Activated T-helper 2 cell treated with anti-CD3 and anti-CD28 coated beads, Interferon-gamma antibody, Interleukin-2, Interleukin-4, amounts not matched to agents 10 μg/mL and 5 μg/mL and 100 μg/mL, durations not matched to agents 14 hours and 24 hours and 36 hours (primary cell): ENCODE data around the gene GPATCH1. TPM values are rescaled to one million over a fixed set of nuclear protein-coding genes. Genes with fewer than 3 reads are reported as not detected.
A peak's percentile ranks its signal among the peaks of the same experiment; 100 is the strongest.
"Not testable (repeated sequence)": the region's sequence is repeated elsewhere in the genome, so short reads cannot be mapped to it uniquely, and the experiment has no call there.

Experiments
- DNase-seq: peaks from one replicate; pipeline ENCODE4 v3.0.0; 2021; ENCODE audit warnings: low spot score
- H3K27ac Mint-ChIP-seq: one replicate; pipeline ENCODE4 v1.8.0; 2021; ENCODE audit warnings: mixed read lengths
- H3K27me3 Mint-ChIP-seq: one replicate; pipeline ENCODE4 v1.8.0; 2021; ENCODE audit warnings: low read depth, mixed read lengths
- H3K36me3 Mint-ChIP-seq: one replicate; pipeline ENCODE4 v1.8.0; 2021; ENCODE audit warnings: low read depth, mixed read lengths
- H3K4me1 Mint-ChIP-seq: one replicate; pipeline ENCODE4 v1.8.0; 2021; ENCODE audit warnings: low read depth, mixed read lengths
- H3K4me3 Mint-ChIP-seq: one replicate; pipeline ENCODE4 v1.8.0; 2021; ENCODE audit warnings: low read depth, mild to moderate bottlenecking, moderate library complexity, mixed read lengths
- H3K9me3 Mint-ChIP-seq: one replicate; pipeline ENCODE4 v1.8.0; 2021; ENCODE audit warnings: mixed read lengths
- intact Hi-C: fragments of 100-400 bp; cut with micrococcal nuclease; formaldehyde crosslinking; loops from one replicate; pipeline ENCODE4 v1.15.1; 2023
- total RNA-seq: library from RNA; stranded (reverse); gene quantifications from 2 replicates; pipeline ENCODE4 v1.2.3, GENCODE V29; 2022

Gene GPATCH1
- total RNA-seq, 1 donor from 2014 or later = 13.1 TPM

DNA sequence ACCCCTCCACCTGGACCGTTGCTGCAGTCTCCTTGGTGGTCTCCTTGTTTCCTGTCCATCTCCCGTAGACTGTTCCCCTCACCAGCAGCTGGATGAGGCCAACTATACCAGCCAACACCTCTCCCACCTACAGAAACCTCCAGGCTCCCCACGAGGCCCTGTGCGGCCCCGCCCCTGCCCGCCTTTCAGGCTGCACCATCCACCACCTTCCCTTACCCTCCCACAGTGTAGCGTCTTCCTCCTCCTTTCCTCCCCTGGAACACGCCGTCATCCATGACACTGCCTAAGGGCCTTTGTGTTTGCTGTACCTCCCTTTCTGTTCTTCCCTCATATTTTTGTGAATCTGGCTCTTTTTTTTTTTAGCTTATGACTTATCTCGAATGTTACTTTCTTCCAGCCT, 27.2 kb downstream of the GPATCH1 start:
- peaks cover 44% of the 10 kb centered on the region for H3K36me3 Mint-ChIP-seq
- intact Hi-C loops = no loop called here
- H3K9me3 Mint-ChIP-seq = no peaks in the 10 kb centered on the region
- DNase-seq = no peak
- no peak overlapping the region for H3K4me3 Mint-ChIP-seq
- H3K27me3 Mint-ChIP-seq = no peaks in the 10 kb centered on the region
- H3K4me1 Mint-ChIP-seq = no peaks in the 10 kb centered on the region
- no peak overlapping the region for H3K27ac Mint-ChIP-seq

DNA sequence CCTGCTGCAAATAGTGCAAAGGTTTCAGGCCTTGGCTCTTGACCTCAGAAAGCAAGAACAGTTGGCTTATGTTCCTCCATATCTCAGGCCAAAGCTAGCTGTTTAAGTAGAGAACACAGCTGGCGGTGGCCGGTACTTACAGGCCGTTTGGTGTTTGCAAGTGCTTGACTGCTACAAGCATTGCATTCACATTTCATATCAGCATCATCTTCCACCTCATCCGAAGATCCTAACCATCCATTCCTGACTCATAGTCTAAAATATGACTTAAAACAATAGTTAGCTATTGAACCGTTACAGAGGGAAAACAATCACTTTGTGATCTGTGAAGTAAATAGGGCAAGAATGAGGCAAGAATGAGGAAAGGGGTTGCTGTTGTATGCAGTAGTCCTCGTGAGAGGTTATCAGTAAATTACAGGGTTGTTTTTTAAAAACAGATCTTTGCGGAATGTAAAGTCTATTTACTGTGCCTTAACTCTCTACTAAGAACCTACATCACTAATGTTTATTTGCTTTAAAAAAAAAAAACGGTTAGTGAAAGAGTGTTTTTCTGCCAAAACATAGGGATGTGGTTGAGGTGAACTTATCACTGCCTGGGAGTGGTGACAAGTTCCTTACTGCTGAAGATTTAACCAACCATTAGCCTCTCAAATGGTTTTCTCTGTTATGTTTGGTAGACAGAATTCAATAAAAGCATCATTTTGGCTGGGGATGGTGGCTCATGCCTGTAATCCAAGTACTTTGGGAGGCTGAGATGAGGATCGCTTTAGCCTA, 29.3 kb downstream of the GPATCH1 start:
- no peak overlapping the region for H3K27ac Mint-ChIP-seq
- no peak for DNase-seq
- no peaks in the 10 kb centered on the region for H3K4me1 Mint-ChIP-seq
- no peaks in the 10 kb centered on the region for H3K9me3 Mint-ChIP-seq
- H3K4me3 Mint-ChIP-seq = no peak overlapping the region
- peaks cover 38% of the 10 kb centered on the region for H3K36me3 Mint-ChIP-seq
- intact Hi-C loops = no loop called here
- no peaks in the 10 kb centered on the region for H3K27me3 Mint-ChIP-seq

DNA sequence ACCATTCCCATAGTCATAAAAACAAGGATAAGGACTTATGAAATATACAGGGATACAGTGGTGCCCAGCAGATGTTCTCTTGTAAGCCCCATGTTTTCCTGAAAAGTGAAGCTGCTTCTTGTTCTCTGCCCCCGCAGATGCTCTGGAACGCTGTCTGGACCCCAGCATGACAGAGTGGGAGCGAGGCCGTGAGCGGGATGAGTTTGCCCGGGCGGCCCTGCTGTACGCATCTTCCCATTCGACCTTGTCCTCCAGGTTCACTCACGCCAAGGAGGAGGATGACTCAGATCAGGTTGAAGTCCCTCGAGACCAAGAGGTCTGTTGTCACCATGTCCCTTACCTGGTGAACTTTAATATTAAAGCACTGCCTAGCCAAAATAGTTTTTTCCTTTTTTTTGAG, 30.6 kb downstream of the GPATCH1 start:
- Mint-ChIP-seq H3K4me1 (no peaks in the 10 kb centered on the region), H3K27me3 (no peaks in the 10 kb centered on the region), H3K4me3 (no peak overlapping the region), H3K36me3 (peaks cover 43% of the 10 kb centered on the region), H3K27ac (no peak overlapping the region), H3K9me3 (no peaks in the 10 kb centered on the region)
- no peak for DNase-seq
- intact Hi-C loops = no loop called here

DNA sequence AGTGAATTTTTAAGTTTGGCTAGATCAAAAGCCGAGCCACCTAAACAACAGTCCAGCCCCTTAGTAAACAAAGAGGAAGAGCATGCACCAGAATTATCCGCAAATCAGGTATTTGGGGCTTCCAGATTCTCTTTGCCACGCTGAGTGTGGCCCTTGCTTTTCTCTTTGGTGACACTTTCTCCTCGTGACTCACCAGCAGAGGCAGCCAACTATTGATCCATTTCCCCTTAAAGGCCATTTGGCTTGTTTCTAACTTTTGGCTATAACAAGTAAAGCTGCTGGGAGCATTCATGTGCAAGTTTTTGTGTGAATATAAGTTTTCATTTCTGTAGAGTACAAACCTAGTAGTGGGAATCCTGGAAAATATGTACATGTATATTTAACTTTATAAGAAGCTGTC, 33.3 kb downstream of the GPATCH1 start:
- no peaks in the 10 kb centered on the region for H3K9me3 Mint-ChIP-seq
- DNase-seq = no peak
- no peaks in the 10 kb centered on the region for H3K27me3 Mint-ChIP-seq
- H3K4me3 Mint-ChIP-seq = no peak overlapping the region
- H3K36me3 Mint-ChIP-seq = peaks cover 49% of the 10 kb centered on the region
- no peak overlapping the region for H3K27ac Mint-ChIP-seq
- intact Hi-C loops = no loop called here
- H3K4me1 Mint-ChIP-seq = no peaks in the 10 kb centered on the region

DNA sequence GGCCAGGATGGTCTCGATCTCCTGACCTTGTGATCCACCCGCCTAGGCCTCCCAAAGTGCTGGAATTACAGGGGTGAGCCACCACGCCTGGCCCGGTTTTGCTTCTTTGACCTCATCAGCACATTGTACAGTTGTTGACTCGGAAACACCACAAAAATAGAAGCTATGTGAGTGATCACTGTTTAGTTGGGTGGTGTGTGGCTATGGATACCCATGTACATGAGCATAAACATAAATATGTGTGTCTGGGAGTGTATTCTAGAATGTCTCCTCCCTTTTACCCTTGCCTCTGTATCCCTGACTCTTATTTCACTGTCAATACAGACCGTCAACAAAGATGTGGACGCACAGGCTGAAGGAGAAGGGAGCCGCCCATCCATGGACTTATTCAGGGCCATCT, 36.5 kb downstream of the GPATCH1 start:
- H3K27ac Mint-ChIP-seq = no peak overlapping the region
- no peak for DNase-seq
- H3K36me3 Mint-ChIP-seq = peaks cover 32% of the 10 kb centered on the region
- no peaks in the 10 kb centered on the region for H3K27me3 Mint-ChIP-seq
- no peaks in the 10 kb centered on the region for H3K4me1 Mint-ChIP-seq
- intact Hi-C loops = no loop called here
- no peak overlapping the region for H3K4me3 Mint-ChIP-seq
- no peaks in the 10 kb centered on the region for H3K9me3 Mint-ChIP-seq

DNA sequence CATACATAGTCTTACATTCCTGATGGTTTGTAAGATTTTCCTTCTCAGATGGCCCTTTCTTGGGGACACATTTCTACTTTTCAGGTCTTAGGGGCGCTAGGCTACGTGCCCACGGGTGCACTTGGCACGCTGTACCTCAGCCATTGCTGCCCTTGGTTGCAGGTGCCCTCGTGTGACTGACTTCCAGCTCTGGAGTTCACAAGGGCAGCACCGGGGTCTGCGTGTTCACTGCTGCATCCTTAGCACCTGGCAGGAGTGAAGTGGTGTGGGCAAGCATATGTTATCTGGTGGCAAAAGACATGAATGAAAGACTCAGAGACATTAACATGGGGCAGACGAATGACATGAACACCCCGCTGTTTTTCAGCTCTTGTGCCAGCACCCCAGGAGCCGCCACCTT, 37.7 kb downstream of the GPATCH1 start:
- Mint-ChIP-seq H3K9me3 (no peaks in the 10 kb centered on the region), H3K36me3 (peaks cover 28% of the 10 kb centered on the region), H3K4me1 (no peaks in the 10 kb centered on the region)

DNA sequence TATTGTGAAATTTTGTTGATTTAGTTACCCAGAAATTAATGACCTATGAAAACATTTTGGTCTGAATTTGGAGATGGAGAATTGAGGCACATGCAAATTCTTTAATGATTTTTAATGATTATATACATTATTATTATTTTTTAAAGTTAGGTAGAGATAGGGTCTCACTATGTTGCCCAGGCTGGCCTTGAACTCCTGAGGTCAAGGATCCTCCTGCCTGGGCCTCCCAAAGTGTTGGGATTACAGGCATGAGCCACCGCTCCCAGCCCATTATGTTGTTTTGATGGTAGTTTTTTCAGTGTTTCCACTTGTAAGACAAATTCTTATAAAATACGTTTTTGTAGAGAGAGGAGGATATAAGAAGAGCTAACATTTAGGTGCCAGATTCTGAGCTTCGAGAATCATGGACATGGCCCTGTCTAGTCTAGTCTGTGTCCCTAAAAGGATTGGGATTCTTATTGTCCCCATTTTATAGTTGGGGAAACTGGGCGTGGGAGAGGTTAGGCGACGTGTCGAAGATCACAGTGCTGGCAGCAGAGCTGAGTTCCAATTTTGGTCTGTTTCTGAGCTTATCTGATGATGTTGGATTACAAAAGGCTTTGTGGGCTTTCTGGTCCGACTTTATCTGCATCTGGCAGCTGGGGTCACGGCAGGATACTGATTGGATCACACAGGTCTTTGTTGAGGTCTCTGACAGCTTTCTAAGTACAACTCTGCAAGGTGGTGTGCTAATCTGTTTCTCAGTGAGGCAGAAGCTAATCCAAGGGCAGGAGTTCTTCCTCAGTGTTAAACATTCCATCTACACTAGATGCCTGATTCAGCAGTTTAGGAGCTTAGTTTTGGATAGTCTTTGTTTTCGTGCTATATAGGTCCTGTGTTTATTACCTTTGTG, 43.5 kb downstream of the GPATCH1 start:
- DNase-seq = no peak
- H3K4me3 Mint-ChIP-seq = no peak overlapping the region
- H3K27me3 Mint-ChIP-seq = no peaks in the 10 kb centered on the region
- intact Hi-C loops = loop anchor here (5.0 kb wide), 1 partner anchor 432 kb away; the partner anchor contains the start of gene NUDT19
- H3K9me3 Mint-ChIP-seq = no peaks in the 10 kb centered on the region
- H3K27ac Mint-ChIP-seq = no peak overlapping the region
- peaks cover 11% of the 10 kb centered on the region for H3K4me1 Mint-ChIP-seq
- H3K36me3 Mint-ChIP-seq = peaks cover 24% of the 10 kb centered on the region

More for the DNA sequence above, 37.7 kb downstream of the GPATCH1 start:
- H3K4me3 Mint-ChIP-seq = no peak overlapping the region
- DNase-seq = no peak
- no peak overlapping the region for H3K27ac Mint-ChIP-seq
- intact Hi-C loops = loop anchor here (1.0 kb wide), 1 partner anchor 142 kb away; no protein-coding TSS in a partner anchor
- H3K27me3 Mint-ChIP-seq = no peaks in the 10 kb centered on the region

DNA sequence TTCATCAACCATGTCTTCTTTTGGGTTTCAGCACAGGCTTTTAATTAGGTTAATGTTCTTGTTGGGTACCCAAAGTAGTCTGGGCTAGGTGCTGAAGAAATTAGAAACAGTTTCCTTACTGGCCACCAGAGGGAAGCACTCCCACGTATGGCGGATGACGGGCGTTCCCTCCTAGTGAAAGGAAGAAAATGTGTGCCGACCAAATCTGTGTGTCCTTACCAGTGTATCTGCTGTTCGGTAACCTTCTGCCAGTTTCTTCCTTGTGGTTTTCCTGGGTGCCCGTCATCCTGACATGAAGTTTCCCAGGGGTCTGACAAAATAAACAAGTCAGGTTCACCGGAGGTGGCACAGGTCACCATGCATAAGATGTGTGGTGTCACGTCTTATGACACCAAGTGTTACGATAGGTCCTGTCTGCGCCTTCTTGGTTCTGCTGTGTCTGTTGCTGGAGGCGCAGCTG, 45.0 kb downstream of the GPATCH1 start:
- Mint-ChIP-seq H3K4me1 (peaks cover 11% of the 10 kb centered on the region), H3K27me3 (no peaks in the 10 kb centered on the region), H3K9me3 (no peaks in the 10 kb centered on the region), H3K27ac (no peak overlapping the region), H3K4me3 (no peak overlapping the region), H3K36me3 (peaks cover 34% of the 10 kb centered on the region)
- DNase-seq = peak; percentile 31
- intact Hi-C loops = loop anchor here (5.0 kb wide), 1 partner anchor 434 kb away; the partner anchor contains the start of gene NUDT19

DNA sequence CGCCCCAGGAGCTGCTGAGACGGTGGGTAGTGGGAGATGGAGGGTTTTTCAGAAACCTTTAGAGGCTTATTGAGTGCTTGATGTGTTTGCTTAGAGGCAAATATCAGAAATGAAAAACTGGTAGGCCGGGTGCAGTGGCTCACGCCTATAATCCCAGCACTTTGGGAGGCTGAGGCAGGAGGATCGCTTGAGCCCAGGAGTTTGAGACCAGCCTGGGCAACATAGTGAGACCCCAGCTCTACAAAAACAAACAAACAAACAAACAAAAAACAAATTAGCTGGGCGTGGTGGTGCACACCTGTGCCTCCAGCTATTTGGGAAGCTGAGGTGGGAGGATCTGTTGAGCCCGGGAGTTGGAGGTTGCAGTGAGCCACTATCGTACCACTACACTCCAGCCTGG, 45.7 kb downstream of the GPATCH1 start:
- H3K36me3 Mint-ChIP-seq = peaks cover 31% of the 10 kb centered on the region
- H3K27ac Mint-ChIP-seq = not testable (repeated sequence)

DNA sequence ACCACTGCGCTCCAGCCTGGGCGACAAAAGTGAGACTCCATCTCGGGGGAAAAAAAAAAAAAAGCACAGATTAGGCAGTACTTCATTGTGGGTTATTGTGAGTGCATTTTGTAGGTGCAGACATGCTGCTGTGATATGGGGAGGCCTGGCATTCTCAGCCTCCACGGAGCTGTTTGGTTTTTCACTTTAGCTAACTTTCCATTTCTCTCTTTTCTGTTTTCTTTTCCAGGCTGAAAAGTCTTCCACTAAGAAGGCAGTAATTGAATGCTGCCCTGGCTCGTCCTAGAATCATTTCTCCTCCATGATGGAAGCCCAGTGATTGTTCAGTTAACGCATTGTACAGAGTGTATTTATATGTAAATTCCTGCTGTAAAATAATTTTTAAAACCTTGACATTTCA, 48.9 kb downstream of the GPATCH1 start:
- Mint-ChIP-seq H3K9me3 (no peaks in the 10 kb centered on the region), H3K27me3 (no peaks in the 10 kb centered on the region), H3K4me1 (peaks cover 5% of the 10 kb centered on the region), H3K27ac (no peak overlapping the region), H3K4me3 (no peak overlapping the region), H3K36me3 (peaks cover 28% of the 10 kb centered on the region)
- no peak for DNase-seq
- intact Hi-C loops = loop anchor here (5.0 kb wide), 1 partner anchor 438 kb away; the partner anchor contains the start of gene NUDT19

More for the DNA sequence above, 45.7 kb downstream of the GPATCH1 start:
- H3K9me3 Mint-ChIP-seq, H3K4me3 Mint-ChIP-seq, DNase-seq, H3K27me3 Mint-ChIP-seq: not testable (repeated sequence)
- peaks cover 11% of the 10 kb centered on the region for H3K4me1 Mint-ChIP-seq
- intact Hi-C loops = loop anchor here (5.0 kb wide), 1 partner anchor 434 kb away; the partner anchor contains the start of gene NUDT19

DNA sequence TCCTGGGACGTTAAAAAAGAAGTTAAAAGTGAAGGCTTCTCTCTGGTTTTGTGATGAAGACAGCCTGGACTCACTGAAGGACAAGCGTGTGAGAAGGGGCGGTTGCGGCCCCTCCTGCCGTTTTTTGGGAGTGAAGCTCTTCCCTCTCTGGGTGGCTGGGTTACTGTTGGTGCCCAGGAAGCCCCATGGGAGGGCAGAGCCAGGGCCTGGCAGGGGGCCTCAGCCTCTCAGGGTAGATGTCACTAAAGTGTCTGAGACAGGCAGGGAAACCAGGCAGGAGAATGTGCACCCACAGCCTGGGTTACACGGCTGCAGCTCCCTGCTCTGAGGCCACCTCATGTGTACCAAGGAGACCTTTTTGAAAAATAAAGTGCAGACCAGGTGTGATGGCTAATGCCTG, 49.5 kb downstream of the GPATCH1 start:
- intact Hi-C loops = no loop called here
- Mint-ChIP-seq H3K36me3 (peaks cover 26% of the 10 kb centered on the region), H3K4me3 (no peak overlapping the region), H3K27me3 (no peaks in the 10 kb centered on the region), H3K4me1 (peaks cover 7% of the 10 kb centered on the region), H3K9me3 (no peaks in the 10 kb centered on the region), H3K27ac (no peak overlapping the region)
- no peak for DNase-seq

DNA sequence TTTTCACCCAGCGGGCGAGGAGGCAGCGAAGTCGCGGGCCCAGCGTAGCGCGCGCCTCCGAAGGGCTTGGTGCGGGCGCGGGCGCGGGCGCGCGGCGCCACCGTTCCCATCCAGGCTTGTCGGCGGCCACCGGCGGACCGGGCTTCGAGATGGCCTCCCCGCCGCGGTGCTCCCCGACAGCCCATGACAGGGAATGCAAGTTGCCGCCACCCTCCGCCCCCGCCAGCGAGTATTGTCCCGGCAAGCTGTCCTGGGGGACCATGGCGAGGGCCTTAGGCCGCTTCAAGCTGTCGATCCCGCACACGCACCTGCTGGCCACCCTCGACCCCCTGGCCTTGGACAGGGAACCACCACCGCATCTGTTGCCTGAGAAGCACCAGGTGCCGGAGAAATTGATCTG, 51.0 kb downstream of the GPATCH1 start, which contains the start of gene WDR88:
Gene WDR88 (plus strand): TSS at position 94 of the 400 bp plus-strand sequence. CDS start 56 bp downstream, at position 150.
- Mint-ChIP-seq H3K27ac (no peak within 1 kb of the TSS), H3K4me3 (no peak within 1 kb of the TSS), H3K27me3 (no peaks in the 10 kb centered on the region), H3K9me3 (no peaks in the 10 kb centered on the region), H3K4me1 (peaks cover 2% of the 10 kb centered on the region), H3K36me3 (peaks cover 19% of the 10 kb centered on the region)
- intact Hi-C loops = no loop called here
- no peak for DNase-seq
